Fibroblast of villous mesenchyme (primary cell): ENCODE measurements around the gene SDHB. TPM values are rescaled to one million over a fixed set of nuclear protein-coding genes. Genes with fewer than 3 reads are reported as not detected.

ENCODE experiments used
- DNase-seq: peaks from one replicate; pipeline ENCODE4 v3.0.0-alpha.2; 2010; ENCODE audit warnings: low read depth
- H3K4me3 ChIP-seq: 2 replicates; pipeline ENCODE4 v1.5.1; 2011; ENCODE audit warnings: low read depth, mild to moderate bottlenecking, low read length
- CTCF ChIP-seq: IDR thresholded peaks from 2 replicates; pipeline ENCODE4 v1.5.1; 2012; ENCODE audit warnings: low read depth, mild to moderate bottlenecking, low read length; ENCODE audit not compliant: insufficient read depth
- total RNA-seq: library from RNA; depleted of rRNA; stranded (reverse); fragments of >200 nt; gene quantifications from 2 replicates; pipeline ENCODE4 v1.2.3, GENCODE V29; 2012

Gene SDHB
- total RNA-seq, 1 donor = 123 TPM

GRCh38 chr1:16978567-16979474, 75.0 kb downstream of the SDHB start:
- peak overlapping the region; percentile 71 for H3K4me3 ChIP-seq
- peak; percentile 87 for DNase-seq
- TF ChIP-seq CTCF = no peak

- H3K4me3 ChIP-seq = no peak overlapping the region
- no peak for TF ChIP-seq CTCF
- DNase-seq = no peak
Observed at GRCh38 chr1:16978139-16978538, 75.7 kb downstream of the SDHB start.

- H3K4me3 ChIP-seq = no peak overlapping the region
- TF ChIP-seq CTCF = no peak
- no peak for DNase-seq
Observed at GRCh38 chr1:16977377-16977776, 76.5 kb downstream of the SDHB start.

DNA sequence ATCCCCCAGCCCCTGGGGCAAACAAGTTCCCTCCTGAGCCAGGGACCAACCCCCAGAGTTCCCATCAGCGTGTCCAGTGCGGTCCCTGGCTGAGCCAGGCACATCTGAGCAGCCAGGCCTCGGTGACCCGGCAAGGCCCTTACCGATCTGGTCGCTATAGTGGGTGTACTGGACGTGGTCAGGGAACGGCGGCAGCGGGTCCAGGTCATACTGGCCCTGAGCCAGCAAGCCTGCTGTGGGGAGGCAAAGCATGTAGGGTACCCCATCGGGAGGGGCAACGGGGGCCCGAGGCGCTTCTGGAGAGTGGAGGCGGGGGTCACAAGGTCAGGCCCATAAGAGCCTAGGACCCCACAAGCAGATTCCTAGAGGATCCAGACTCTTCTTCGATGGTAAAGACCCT, 76.9 kb downstream of the SDHB start:
- no peak for TF ChIP-seq CTCF
- DNase-seq = no peak
- no peak overlapping the region for H3K4me3 ChIP-seq

DNA sequence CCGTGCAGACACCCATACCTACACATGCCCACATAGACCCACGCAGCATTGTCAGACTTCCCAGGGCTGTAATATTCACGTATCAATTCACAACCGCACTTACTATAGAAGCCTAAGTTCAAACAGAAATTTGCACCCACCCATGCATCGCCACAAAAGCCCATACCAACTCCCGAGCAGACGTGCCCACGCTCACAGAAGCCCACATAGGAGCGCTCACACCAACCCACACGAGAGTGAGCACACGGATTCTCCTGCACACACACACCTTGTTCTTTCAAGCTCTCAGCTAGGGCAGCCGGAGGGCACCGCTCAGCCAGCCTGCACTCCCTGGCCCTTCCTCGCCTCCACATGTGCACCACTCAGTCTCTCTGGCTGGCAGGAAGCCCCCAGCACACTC, 78.0 kb downstream of the SDHB start:
- H3K4me3 ChIP-seq = no peak overlapping the region
- DNase-seq = no peak
- TF ChIP-seq CTCF = no peak

DNA sequence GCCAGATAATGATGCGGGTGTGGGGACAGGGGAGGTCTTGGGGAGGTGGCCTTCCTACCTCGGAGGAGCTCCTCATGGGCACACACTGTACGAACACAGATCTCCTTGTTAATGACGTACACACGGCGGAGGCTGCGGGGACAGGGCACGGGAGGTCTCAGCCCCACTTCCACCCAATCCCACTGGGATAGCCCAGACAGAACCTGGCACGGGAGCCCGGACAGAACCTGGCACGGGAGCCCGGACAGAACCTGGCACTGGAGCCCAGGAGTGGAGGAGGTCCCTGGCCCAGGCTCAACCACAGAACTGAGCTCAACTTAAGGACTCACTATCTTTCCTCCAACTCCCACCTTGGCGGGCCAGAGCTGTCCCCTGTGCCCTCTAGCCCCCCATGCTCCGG, 78.6 kb downstream of the SDHB start:
- DNase-seq = no peak
- TF ChIP-seq CTCF = no peak
- H3K4me3 ChIP-seq = no peak overlapping the region
